ENCODE data around the gene LSM10. TPM values are rescaled to one million over a fixed set of nuclear protein-coding genes. Genes with fewer than 3 reads are reported as not detected.

The LSM10 gene
- total RNA-seq, 2 donors from 2014 or later, result 55.3 to 59.9 TPM

DNA sequence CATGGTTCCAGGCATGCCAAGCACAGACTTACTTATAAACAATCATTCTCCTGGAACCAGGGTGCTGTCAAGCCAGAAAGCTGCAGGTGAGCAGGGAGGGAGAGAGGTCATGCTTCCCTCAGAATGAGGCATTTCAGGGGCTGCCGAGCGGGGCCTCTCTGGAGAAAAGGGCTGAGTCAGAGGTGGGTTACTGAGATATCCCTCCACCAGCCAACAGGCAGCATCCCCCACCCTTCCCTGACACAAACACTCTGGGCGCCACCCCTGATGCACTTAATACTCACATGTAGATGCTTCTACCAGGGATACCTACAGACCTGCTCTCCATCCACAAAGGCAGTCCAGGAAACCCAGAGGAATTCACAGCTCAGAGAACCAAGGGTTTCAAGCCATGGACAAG lies 25.1 kb downstream of the LSM10 start:
- H3K36me3 ChIP-seq, result peaks cover 4% of the 10 kb centered on the region
- peaks cover 4 to 72% of the 10 kb centered on the region in 2 donors for H3K4me1 ChIP-seq
- H3K9me3 ChIP-seq, result no peaks in the 10 kb centered on the region
- TF ChIP-seq, protein P1, sequence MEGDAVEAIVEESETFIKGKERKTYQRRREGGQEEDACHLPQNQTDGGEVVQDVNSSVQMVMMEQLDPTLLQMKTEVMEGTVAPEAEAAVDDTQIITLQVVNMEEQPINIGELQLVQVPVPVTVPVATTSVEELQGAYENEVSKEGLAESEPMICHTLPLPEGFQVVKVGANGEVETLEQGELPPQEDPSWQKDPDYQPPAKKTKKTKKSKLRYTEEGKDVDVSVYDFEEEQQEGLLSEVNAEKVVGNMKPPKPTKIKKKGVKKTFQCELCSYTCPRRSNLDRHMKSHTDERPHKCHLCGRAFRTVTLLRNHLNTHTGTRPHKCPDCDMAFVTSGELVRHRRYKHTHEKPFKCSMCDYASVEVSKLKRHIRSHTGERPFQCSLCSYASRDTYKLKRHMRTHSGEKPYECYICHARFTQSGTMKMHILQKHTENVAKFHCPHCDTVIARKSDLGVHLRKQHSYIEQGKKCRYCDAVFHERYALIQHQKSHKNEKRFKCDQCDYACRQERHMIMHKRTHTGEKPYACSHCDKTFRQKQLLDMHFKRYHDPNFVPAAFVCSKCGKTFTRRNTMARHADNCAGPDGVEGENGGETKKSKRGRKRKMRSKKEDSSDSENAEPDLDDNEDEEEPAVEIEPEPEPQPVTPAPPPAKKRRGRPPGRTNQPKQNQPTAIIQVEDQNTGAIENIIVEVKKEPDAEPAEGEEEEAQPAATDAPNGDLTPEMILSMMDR (IDR thresholded peaks at IDR 0.05), result no peak
- DNase-seq (ENCODE audit: low spot score), result no peak
- no peaks in the 10 kb centered on the region for H3K27me3 ChIP-seq
- H3K27ac ChIP-seq, result peak overlapping the region; percentile 89 to 98
- no peak overlapping the region for H3K4me3 ChIP-seq

- Histone ChIP-seq H3K4me1 (peaks cover 0 to 64% of the 10 kb centered on the region in 2 donors), H3K27ac (no peak overlapping the region)
These were observed 28.4 kb downstream of the LSM10 start for GRCh38 chr1:36369061-36369861.

DNA sequence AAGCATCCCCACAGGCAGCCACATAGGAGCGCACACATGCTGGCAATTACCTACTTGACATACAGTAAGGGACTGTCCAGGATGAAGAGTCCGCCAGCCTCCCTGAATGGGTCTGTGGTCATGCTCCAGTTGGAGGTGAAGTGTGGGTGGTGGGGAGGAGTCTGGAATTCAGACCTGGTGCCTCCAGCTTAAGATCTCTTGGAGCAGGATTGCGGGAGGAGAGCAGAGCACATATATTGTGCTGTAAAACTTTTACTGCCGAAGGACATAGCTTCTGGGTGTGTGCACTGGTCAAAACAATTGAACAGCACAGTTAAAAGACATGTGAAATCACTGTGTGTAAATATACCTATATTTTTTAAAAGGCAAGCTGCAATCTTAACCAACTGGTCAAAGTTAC lies 29.9 kb downstream of the LSM10 start:
- peaks cover 6% of the 10 kb centered on the region for H3K36me3 ChIP-seq
- H3K4me1 ChIP-seq, result peaks cover 0 to 50% of the 10 kb centered on the region in 2 donors
- H3K9me3 ChIP-seq, result no peaks in the 10 kb centered on the region
- H3K4me3 ChIP-seq, result no peak overlapping the region
- TF ChIP-seq, protein P1 (IDR thresholded peaks at IDR 0.05), result no peak
- no peak overlapping the region for H3K27ac ChIP-seq
- H3K27me3 ChIP-seq, result no peaks in the 10 kb centered on the region
- DNase-seq (ENCODE audit: low spot score), result no peak

More at GRCh38 chr1:36369061-36369861, 28.4 kb downstream of the LSM10 start:
- H3K36me3 ChIP-seq, result peaks cover 4% of the 10 kb centered on the region
- H3K4me3 ChIP-seq, result no peak overlapping the region
- TF ChIP-seq, protein P1 (IDR thresholded peaks at IDR 0.05), result peak; percentile 91 to 97
- H3K27me3 ChIP-seq, result no peaks in the 10 kb centered on the region
- no peaks in the 10 kb centered on the region for H3K9me3 ChIP-seq
- DNase-seq (ENCODE audit: low spot score), result peak; percentile 84

DNA sequence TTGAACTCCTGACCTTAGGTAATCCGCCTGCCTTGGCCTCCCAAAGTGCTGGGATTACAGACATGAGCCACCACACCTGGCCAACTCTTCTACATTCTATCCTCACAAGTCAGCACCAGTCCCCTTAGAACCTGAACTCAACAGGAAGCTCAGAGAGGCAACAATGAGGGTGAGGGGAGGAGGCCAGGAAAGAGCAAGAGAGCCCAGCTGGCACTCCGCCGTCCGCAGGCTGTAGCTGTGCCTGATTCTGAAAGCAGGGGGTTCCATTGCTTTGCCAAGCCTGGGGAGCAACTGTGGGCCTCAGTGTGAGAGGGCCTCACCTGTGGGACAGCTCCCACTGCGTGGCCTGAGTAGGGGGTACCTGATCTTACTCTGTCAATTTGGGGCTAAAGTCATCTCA lies 30.6 kb downstream of the LSM10 start:
- Histone ChIP-seq H3K27ac (peak overlapping the region in 1 of 2 donors; percentile 33), H3K4me1 (peaks cover 0 to 43% of the 10 kb centered on the region in 2 donors), H3K36me3 (peaks cover 10% of the 10 kb centered on the region), H3K27me3 (no peaks in the 10 kb centered on the region), H3K4me3 (no peak overlapping the region), H3K9me3 (no peaks in the 10 kb centered on the region)
- TF ChIP-seq, protein P1 (IDR thresholded peaks at IDR 0.05), result no peak
- DNase-seq (ENCODE audit: low spot score), result no peak

- no peak for DNase-seq (ENCODE audit: low spot score)
- Histone ChIP-seq H3K27me3 (no peaks in the 10 kb centered on the region), H3K4me1 (peaks cover 0 to 34% of the 10 kb centered on the region in 2 donors), H3K27ac (peak overlapping the region; percentile 33 to 46), H3K4me3 (no peak overlapping the region), H3K9me3 (no peaks in the 10 kb centered on the region), H3K36me3 (peaks cover 12% of the 10 kb centered on the region)
- TF ChIP-seq, protein P1 (IDR thresholded peaks at IDR 0.05), result no peak
These were observed 31.5 kb downstream of the LSM10 start for GRCh38 chr1:36366091-36366661.

All from right atrium auricular region (tissue), 2 donors.